ENCODE data around the gene IHH. TPM values are rescaled to one million over a fixed set of nuclear protein-coding genes. Genes with fewer than 3 reads are reported as not detected.

Gene IHH
- total and polyA plus RNA-seq, 9 of the 15 experiments (the other 6 are each of a cell fraction or from before 2014, with no cell fraction given) = 0.07 TPM; not detected in 8

- Histone ChIP-seq H3K4me1 (replicated peaks in 1 of 2; ENCODE audit: control insufficient read depth in 2 of 2, insufficient read depth in 2 of 2, low read length in 2 of 2) (peaks cover 0 to 4% of the 10 kb centered on the region in 2 experiments; a peak in 1 of 5 replicates), H3K27me3 (ENCODE audit: control insufficient read depth in 2 of 2, insufficient read depth in 2 of 2, low read length in 2 of 2) (no peaks in the 10 kb centered on the region), H3K27ac (ENCODE audit: extremely low read depth, low read depth, low read length) (no peak overlapping the region), H3K36me3 (ENCODE audit: control insufficient read depth, insufficient read depth, low read length) (no peaks in the 10 kb centered on the region), H3K4me3 (no peak overlapping the region), H3K79me2 (ENCODE audit: control insufficient read depth, insufficient read depth, low read length) (no peaks in the 10 kb centered on the region), H3K9ac (ENCODE audit: insufficient read depth in 1 of 2, low read depth in 2 of 2, low read length in 2 of 2) (no peak overlapping the region), H3K9me1 (ENCODE audit: control insufficient read depth, insufficient read depth, low read length) (no peaks in the 10 kb centered on the region), H3K4me2 (ENCODE audit: insufficient read depth, low read length) (no peak overlapping the region), H3K9me3 (replicated peaks; ENCODE audit: control insufficient read depth, insufficient read depth, low read depth, low read length) (no peaks in the 10 kb centered on the region), H4K20me1 (replicated peaks; ENCODE audit: control insufficient read depth, insufficient read depth, low read length) (no peaks in the 10 kb centered on the region), H2AFZ (ENCODE audit: low read depth, low read length) (no peak overlapping the region)
- no TSS peak for BruUV-seq (replicated peaks)
- FAIRE-seq (no peak), DNase-seq (ENCODE audit: extremely low read depth in 1 of 4, low spot score in 3 of 4) (no peak), ATAC-seq (no peak)
- TF ChIP-seq ZNF3 (CRISPR knock-in tag; IDR thresholded peaks at IDR 0.05) (no peak), JUN (IDR thresholded peaks at IDR 0.05; ENCODE audit: borderline replicate concordance, low read depth, low read length) (no peak), JUN (CRISPR knock-in tag; IDR thresholded peaks at IDR 0.05; ENCODE audit: borderline replicate concordance) (no peak), CBFB (CRISPR knock-in tag; IDR thresholded peaks at IDR 0.05) (no peak), SMARCA5 (IDR thresholded peaks at IDR 0.05) (no peak), XRCC4 (IDR thresholded peaks at IDR 0.05; ENCODE audit: extremely low read depth, insufficient read depth, insufficient read length) (no peak), ZNF77 (CRISPR knock-in tag; IDR thresholded peaks at IDR 0.05) (no peak)
- TF ChIP-seq, protein P1, sequence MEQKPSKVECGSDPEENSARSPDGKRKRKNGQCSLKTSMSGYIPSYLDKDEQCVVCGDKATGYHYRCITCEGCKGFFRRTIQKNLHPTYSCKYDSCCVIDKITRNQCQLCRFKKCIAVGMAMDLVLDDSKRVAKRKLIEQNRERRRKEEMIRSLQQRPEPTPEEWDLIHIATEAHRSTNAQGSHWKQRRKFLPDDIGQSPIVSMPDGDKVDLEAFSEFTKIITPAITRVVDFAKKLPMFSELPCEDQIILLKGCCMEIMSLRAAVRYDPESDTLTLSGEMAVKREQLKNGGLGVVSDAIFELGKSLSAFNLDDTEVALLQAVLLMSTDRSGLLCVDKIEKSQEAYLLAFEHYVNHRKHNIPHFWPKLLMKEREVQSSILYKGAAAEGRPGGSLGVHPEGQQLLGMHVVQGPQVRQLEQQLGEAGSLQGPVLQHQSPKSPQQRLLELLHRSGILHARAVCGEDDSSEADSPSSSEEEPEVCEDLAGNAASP (IDR thresholded peaks at IDR 0.05) = no peak
- ChIA-PET POLR2A (no interaction called here), CTCF (ENCODE audit: low intra/inter-chr PET ratio) (no interaction called here)
- no CpG with 5 or more reads among the region's 3 CpGs for WGBS (ENCODE audit: insufficient coverage, low coverage, missing lambda C conversion rate)
- in situ Hi-C loops (cut with MboI) (no loop called here), intact Hi-C loops (cut with micrococcal nuclease) (no loop called here)
Observed at GRCh38 chr2:219109471-219109870, 48.8 kb upstream of the IHH start.
